Smooth muscle cell of the pulmonary artery (primary cell): Measurements from ENCODE around the gene DYDC1. TPM values are rescaled to one million over a fixed set of nuclear protein-coding genes. Genes with fewer than 3 reads are reported as not detected.

Source experiments
- total RNA-seq: library from RNA; depleted of rRNA; stranded (reverse); fragments of >200 nt; gene quantifications from 2 replicates; pipeline ENCODE4 v1.2.3, GENCODE V29; 2014

The DYDC1 gene
- not detected in 2 replicates for total RNA-seq

GRCh38 chr10:80356563-80356988, at the start of gene DYDC1, which contains the start of gene DYDC2:
TSS of gene DYDC1 (minus strand) at chr10:80356755. CDS start at chr10:80352601, 4,154 bp downstream.
TSS of gene DYDC2 (plus strand) at chr10:80356781. CDS start at chr10:80362444, 5,663 bp downstream.

GRCh38 chr10:80289451-80290287, 66.9 kb downstream of the DYDC1 start, which contains the start of gene MAT1A:
TSS of gene MAT1A (minus strand) at chr10:80289658. CDS start at chr10:80289423, 235 bp downstream.

Other genes starting within 250 kb of the DYDC1 start
- 8.0 and 18.2 TPM in 2 replicates for gene PLAC9, start 224.0 kb downstream of the DYDC1 start, total RNA-seq
- 60.9 and 78.7 TPM in 2 replicates for gene ANXA11, start 151.2 kb downstream of the DYDC1 start, total RNA-seq
- gene MAT1A, start 67.1 kb downstream of the DYDC1 start, total RNA-seq: not detected in 2 replicates
- gene DYDC2, start within 50 bp of the DYDC1 start, total RNA-seq: not detected in 2 replicates
- 5.4 and 8.9 TPM in 2 replicates for gene PRXL2A, start 51.8 kb upstream of the DYDC1 start, total RNA-seq
- gene TSPAN14, start 97.6 kb upstream of the DYDC1 start, total RNA-seq: 21.5 and 36.8 TPM in 2 replicates
- 0.07 TPM in 1 of 2 replicates, not detected in the other for gene SH2D4B, start 181.1 kb upstream of the DYDC1 start, total RNA-seq